GM10248 (cell line): ENCODE measurements around the gene TK2.

Experiments
- CTCF ChIA-PET: fragments of 300-600 bp; sonication (Branson Sonifier 250); formaldehyde crosslinking; extraction: SDS; loops from one replicate; lab custom pipeline; 2021; ENCODE audit warnings: antibody characterized with exemption; lab: Yijun Ruan, JAX
- POLR2A ChIA-PET: fragments of 350-650 bp; sonication (Branson Sonifier 250); formaldehyde crosslinking; extraction: SDS; loops from one replicate; lab custom pipeline; 2020; ENCODE audit warnings: antibody characterized with exemption; lab: Yijun Ruan, JAX
- DNase-seq: peaks from one replicate; pipeline ENCODE4 v3.0.0; 2012; ENCODE audit errors: extremely low spot score
- CTCF ChIP-seq: IDR thresholded peaks from 2 replicates; pipeline ENCODE4 v1.5.1; 2012; ENCODE audit warnings: mild to moderate bottlenecking, low read depth; ENCODE audit errors: extremely low read depth, missing control alignments, control extremely low read depth

The TK2 gene

GRCh38 chr16:66513111-66513723 is 36.7 kb downstream of the TK2 start:
- ChIA-PET POLR2A (no interaction called here), CTCF (interaction anchor here (1.2 to 2.3 kb wide), 3 partner anchors 30 to 95 kb away, joined by 3 to 13 read pairs (median 4); no protein-coding TSS in a partner anchor)
- DNase-seq, result no peak
- no peak for TF ChIP-seq CTCF

DNA sequence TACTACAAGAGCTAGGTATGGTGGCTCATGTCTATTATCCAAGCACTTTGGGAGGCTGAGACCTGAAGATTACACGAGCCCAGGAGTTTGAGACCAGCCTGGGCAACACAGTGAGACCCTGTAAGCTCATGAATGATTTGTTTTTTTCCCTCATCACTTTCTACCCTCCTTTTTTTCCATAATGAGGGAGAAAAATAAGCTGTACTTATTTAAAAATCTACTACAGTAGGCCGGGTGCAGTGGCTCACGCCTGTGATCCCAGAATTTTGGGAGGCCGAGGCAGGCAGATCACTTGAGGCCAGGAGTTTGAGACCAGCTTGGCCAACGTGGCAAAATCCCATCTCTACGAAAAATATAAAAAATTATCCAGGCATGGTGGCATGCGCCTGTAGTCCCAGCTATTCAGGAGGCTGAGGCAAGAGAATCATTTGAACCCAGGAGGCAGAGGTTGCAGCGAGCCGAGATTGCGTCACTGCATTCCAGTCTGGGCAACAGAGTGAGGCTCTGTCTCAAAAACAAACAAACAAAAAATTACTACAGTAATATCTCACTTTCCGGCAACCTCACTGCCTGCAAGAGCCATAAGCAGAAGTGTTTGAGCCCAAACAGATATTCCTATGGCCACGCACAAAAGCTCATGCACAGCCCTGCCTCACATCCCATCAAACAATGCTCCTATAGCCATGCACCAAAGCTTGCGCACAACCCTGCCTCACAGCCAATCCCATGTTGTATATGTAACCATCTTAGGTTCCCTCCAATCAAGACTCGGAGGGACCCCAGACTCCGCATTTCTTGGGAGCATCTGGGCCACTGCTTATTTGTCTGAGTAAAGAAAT is 37.4 kb downstream of the TK2 start:
- ChIA-PET POLR2A (no interaction called here), CTCF (interaction anchor here (0.7 to 2.3 kb wide), 11 partner anchors 10 to 106 kb away, joined by 3 to 13 read pairs (median 4); partner anchors contain the start of gene CKLF)
- no peak for TF ChIP-seq CTCF
- DNase-seq, result no peak

- no peak for TF ChIP-seq CTCF
- DNase-seq, result no peak
- CTCF ChIA-PET, result interaction anchor here (0.7 to 2.3 kb wide), 14 partner anchors 11 to 356 kb away, joined by 3 to 13 read pairs (median 3); partner anchors contain the start of gene CKLF
- POLR2A ChIA-PET, result no interaction called here
These were observed 38.2 kb downstream of the TK2 start for GRCh38 chr16:66511602-66512271.

DNA sequence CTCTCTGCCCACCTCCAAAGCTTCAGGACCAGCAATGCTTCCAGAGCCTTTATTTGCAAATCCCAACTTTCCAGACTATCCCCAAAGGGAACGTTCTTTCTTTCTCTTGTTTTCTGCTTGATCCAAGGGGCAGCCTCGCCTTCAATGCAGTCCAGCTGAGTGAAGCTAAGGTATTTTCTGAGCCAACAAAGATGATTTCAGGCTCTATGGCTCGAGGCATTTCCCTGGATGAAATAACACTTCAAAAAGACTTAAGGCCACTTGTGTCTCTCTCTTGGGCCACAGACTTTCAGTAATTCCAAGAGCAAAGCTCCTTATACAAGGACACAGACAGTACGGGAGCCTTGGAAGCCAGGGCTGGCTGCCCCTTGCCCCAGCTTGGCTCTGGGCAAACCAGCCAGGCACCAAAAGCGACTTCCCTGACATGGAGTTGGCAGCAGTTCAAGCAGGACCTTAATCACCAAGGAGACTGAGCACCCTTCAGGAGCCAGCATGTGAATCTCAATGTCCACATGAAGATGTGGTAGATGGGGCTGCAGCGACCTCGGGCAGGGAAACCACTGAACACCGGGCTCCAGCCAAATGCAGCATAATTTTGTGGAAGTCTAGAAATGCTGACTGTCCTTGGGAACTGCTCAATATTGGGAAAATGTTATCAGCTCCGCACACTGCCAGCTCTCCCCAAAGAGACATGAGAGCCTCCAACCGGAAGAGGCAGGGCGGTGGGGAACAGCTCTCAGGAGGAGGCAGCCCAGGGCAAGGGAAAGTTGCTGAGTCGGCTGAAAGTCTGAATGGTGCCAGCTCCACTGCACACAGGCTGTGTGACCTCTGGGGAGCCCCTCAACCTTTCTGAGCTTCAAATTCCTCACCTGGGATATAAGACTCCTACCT is 39.0 kb downstream of the TK2 start:
- POLR2A ChIA-PET, result no interaction called here
- CTCF ChIA-PET, result interaction anchor here (0.9 to 2.3 kb wide), 14 partner anchors 12 to 362 kb away, joined by 3 to 13 read pairs (median 4); partner anchors contain the start of gene CKLF
- DNase-seq, result no peak

GRCh38 chr16:66510298-66510697 is 39.6 kb downstream of the TK2 start:
- CTCF ChIA-PET, result interaction anchor here (1.0 to 2.1 kb wide), 6 partner anchors 18 to 363 kb away, joined by 3 to 4 read pairs (median 3); no protein-coding TSS in a partner anchor
- POLR2A ChIA-PET, result no interaction called here
- no peak for DNase-seq
- TF ChIP-seq CTCF, result no peak

More for the DNA sequence above, 39.0 kb downstream of the TK2 start:
- TF ChIP-seq CTCF, result no peak

DNA sequence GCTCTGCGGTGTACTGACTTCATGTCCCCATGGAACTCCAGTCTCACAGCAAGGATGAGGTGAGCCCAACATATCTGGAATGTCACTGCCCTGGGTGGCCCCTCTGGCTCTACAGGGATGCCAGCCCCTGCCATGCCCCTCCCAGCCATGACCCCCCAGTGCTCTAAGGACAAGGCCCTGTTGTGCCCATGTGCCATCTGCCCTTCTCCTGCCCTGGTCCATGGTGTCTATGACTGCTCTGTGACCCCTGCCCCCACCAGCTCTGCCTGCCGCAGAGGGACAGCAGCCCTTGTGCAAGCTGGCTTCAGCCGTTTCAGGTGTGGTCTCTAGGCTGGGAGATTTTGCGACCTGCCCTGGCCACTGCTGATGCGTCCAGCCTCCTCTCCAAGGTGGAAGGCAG is 40.3 kb downstream of the TK2 start:
- no peak for TF ChIP-seq CTCF
- CTCF ChIA-PET, result interaction anchor here (1.2 to 2.5 kb wide), 7 partner anchors 17 to 364 kb away, joined by 3 to 8 read pairs (median 4); partner anchors contain the start of gene CKLF
- POLR2A ChIA-PET, result no interaction called here
- DNase-seq, result no peak
